ENCODE measurements around the gene PVALEF.

- TF ChIP-seq SUZ12 (IDR thresholded peaks at IDR 0.05) (no peak), SP1 (IDR thresholded peaks at IDR 0.05) (no peak)
Observed at GRCh38 chr17:81182596-81182995, 17.3 kb downstream of the PVALEF start.

Measured in HEK293T (cell line).